Forelimb muscle (tissue), 1 donor: ENCODE measurements around the gene PHF13. TPM values are rescaled to one million over a fixed set of nuclear protein-coding genes. Genes with fewer than 3 reads are reported as not detected.

Experiments
- DNase-seq: peaks from one replicate; pipeline ENCODE4 v3.0.0-alpha.2; 2013; ENCODE audit warnings: low read depth
- polyA plus RNA-seq: library from polyadenylated mRNA; unstranded; fragments of 120-200 nt; gene quantifications from one replicate; pipeline ENCODE4 v1.2.1, GENCODE V29; 2013; ENCODE audit not compliant: insufficient read length

Gene PHF13
- polyA plus RNA-seq, result 18.4 TPM

DNA sequence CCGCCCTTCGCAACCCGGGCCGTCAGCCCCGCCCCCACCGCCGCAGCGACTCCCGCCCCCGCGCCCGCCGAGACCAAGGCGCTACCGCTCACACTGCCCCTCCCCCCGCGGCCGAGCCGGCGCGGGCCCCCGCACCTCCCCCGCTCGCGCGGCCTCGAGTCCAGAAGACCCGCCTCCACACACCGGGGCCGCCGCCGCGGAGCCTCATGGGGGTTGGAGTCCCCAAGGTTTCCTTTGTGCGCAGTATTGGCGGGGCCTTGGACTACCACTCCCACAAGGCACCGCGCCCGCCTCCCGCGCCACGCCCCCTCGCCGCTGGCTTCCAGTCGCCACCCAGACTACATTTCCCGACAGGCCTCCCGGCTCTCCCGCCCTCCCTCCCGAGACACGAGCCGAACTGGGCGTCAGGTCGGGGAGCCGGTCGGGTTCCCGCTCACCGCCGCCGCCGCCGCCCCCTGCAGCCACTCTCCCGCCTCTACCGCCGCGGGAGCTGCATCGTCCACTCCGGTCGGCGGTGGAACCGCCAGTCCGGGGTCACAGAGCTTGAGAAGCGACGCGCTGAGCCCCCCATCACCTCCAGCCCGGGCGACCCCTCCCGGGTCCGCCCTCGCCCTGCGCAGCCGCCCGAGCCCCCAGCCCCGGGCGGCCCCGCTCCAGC is at the start of gene PHF13:
Gene PHF13 (plus strand): TSS at position 371 of the 658 bp plus-strand sequence. CDS start 336 bp downstream, outside the sequence.
- DNase-seq, result peak; percentile 90

DNA sequence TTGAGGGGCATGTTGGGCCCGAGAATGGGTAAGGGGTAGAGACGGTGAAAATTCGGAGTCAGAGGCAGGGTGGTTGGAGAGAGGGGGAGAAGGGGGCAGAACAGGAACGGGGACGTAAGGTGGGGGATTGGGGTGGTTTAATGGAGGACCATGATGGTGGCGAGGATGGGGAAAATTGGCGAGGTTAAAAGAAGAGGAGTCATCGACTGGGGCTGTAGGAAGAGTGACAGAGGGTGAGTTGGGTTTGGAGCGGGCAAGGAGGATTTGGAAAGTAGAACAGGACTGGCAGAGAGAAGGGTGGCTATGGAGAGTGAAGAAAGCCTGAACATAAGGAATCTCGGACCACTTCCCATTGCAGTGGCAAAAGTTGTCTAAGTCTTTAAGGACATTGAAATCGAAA is 44.5 kb upstream of the PHF13 start:
- no peak for DNase-seq

DNA sequence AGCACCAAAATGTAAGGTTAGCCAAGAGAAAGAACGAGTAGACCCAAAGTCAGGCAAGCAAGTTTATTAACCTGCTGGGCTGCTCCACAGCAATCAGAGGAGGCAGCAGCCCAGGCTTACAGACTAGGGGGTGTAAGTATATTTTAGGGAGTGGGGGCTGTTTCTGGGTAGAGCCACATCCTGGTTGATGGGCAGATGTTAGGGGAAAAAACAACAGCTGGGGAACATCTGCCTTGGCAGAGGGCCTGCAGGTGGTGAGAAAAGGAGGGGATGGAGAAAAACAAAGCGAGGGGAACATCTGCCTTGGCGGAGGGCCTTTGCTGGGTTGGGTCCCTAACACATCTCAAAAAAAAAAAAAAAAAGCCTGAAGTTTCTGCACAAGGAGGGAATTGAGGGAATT is 43.4 kb upstream of the PHF13 start:
- DNase-seq, result no peak

DNA sequence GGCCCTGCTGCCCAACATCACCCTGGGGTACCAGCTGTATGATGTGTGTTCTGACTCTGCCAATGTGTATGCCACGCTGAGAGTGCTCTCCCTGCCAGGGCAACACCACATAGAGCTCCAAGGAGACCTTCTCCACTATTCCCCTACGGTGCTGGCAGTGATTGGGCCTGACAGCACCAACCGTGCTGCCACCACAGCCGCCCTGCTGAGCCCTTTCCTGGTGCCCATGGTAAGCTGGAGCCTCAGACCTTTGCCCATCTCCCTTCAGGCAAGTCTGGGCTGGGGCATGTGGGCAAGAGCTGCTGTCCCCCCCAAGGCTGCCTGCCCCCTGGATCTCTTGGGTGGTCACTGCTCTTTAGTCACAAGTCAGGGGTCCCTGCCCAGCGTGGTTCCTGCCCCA is 42.5 kb upstream of the PHF13 start:
- DNase-seq, result no peak

DNA sequence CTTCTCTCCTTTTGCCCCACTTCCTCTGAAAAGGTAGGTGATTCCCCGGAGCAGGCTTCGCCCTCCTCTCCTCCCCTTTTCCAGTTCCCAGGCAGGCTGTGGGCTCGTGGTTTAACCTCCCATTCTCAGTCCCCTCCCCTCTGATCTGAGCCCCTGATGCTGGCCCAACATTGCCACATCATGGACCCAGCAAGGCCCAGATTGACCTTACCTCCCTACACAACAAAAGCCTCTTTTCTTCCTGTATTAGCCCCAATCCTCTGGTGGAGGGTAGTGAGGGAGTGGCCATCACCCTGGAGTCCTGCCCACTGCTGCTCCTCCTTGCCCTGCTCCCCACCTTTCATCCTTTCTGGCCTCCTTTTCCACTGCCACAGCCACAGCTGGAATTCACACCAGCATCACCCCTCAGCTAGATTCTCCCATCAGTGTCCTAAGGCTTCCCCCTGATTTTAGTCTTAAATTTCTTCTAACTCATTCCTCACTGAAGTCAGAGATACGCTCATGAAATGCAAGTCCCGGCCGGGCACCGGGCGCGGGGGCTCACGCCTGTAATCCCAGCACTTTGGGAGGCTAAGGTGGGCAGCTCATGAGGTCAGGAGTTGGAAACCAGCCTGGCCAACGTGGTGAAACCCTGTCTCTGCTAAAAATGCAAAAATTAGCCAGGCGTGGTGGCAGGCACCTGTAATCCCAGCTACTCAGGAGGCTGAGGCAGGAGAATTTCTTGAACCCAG is 40.7 kb upstream of the PHF13 start:
- DNase-seq, result no peak

DNA sequence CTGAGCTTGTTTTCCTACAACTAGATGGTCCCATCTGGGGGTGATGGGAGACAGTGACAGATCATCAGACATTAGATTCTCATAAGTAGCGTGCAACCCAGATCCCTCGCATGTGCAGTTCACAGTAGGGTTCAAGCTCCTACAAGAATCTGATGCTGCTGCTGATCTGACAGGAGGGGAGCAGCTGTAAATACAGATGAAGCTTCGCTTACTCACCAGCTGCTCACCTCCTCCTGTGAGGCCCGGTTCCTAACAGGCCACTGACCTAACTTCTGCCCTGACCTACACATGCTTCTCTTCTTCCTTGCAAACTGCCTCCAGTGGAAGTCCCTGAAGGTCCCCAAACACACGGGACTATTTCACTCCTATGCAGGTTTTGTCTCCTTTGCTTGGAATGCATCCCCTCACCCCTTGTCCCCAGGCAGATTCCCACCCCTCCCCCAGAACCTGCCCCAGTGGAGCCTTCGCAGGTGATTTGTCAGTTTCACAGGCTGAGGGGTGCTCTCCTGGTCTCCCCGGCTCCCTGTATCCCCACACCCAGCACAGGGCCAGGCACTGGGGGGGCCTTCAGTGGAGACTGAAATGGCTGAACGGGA is 39.4 kb upstream of the PHF13 start:
- DNase-seq, result no peak

DNA sequence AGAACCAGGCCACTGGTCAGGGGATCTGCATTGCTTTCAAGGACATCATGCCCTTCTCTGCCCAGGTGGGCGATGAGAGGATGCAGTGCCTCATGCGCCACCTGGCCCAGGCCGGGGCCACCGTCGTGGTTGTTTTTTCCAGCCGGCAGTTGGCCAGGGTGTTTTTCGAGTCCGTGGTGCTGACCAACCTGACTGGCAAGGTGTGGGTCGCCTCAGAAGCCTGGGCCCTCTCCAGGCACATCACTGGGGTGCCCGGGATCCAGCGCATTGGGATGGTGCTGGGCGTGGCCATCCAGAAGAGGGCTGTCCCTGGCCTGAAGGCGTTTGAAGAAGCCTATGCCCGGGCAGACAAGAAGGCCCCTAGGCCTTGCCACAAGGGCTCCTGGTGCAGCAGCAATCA is 38.7 kb upstream of the PHF13 start:
- no peak for DNase-seq

DNA sequence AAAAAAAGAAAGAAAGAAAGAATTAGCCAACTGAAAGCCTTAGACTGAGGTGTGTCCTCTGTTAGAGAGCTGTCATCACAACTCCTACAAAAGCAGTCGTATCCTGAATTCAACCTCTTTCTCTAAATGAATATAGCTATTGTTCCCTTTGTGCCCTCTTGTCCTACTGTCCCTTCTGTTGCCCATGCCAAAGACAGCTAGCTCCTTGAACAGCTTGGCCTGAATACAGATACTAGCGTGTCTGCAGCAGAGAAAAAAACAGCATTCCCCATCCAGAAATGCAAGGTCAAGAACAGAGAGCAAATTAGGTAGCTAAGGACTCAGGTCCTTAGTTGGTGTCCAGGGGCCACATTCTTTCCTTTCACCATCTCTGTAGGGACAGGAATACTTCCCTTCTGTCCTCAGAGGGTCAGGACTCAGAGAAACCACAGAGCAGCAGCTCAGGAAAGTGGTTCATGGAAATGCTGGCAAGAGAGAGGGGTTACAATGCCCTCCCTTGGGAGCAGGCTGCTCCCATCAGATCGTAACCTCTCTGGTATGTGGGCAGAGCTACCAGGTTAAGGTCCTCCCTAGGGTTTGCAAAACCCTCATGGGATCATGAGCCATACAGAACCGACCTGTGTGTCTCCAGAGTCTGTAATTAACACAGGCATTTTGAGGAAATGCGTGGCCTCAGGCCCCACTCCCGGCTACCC is 35.6 kb upstream of the PHF13 start:
- no peak for DNase-seq

DNA sequence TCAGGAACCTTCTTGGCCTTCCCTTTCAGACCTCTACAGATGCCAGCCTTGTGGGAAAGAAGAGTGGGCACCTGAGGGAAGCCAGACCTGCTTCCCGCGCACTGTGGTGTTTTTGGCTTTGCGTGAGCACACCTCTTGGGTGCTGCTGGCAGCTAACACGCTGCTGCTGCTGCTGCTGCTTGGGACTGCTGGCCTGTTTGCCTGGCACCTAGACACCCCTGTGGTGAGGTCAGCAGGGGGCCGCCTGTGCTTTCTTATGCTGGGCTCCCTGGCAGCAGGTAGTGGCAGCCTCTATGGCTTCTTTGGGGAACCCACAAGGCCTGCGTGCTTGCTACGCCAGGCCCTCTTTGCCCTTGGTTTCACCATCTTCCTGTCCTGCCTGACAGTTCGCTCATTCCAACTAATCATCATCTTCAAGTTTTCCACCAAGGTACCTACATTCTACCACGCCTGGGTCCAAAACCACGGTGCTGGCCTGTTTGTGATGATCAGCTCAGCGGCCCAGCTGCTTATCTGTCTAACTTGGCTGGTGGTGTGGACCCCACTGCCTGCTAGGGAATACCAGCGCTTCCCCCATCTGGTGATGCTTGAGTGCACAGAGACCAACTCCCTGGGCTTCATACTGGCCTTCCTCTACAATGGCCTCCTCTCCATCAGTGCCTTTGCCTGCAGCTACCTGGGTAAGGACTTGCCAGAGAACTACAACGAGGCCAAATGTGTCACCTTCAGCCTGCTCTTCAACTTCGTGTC is 34.7 kb upstream of the PHF13 start:
- no peak for DNase-seq

DNA sequence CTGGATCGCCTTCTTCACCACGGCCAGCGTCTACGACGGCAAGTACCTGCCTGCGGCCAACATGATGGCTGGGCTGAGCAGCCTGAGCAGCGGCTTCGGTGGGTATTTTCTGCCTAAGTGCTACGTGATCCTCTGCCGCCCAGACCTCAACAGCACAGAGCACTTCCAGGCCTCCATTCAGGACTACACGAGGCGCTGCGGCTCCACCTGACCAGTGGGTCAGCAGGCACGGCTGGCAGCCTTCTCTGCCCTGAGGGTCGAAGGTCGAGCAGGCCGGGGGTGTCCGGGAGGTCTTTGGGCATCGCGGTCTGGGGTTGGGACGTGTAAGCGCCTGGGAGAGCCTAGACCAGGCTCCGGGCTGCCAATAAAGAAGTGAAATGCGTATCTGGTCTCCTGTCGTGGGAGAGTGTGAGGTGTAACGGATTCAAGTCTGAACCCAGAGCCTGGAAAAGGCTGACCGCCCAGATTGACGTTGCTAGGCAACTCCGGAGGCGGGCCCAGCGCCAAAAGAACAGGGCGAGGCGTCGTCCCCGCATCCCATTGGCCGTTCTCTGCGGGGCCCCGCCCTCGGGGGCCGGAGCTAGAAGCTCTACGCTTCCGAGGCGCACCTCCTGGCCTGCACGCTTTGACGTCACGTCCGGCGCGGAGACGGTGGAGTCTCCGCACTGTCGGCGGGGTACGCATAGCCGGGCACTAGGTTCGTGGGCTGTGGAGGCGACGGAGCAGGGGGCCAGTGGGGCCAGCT is 34.0 kb upstream of the PHF13 start, which contains the start of gene ZBTB48:
Gene ZBTB48 (plus strand): TSS at position 621 of the 745 bp plus-strand sequence. CDS start 616 bp downstream, outside the sequence.
- peak; percentile 95 for DNase-seq

DNA sequence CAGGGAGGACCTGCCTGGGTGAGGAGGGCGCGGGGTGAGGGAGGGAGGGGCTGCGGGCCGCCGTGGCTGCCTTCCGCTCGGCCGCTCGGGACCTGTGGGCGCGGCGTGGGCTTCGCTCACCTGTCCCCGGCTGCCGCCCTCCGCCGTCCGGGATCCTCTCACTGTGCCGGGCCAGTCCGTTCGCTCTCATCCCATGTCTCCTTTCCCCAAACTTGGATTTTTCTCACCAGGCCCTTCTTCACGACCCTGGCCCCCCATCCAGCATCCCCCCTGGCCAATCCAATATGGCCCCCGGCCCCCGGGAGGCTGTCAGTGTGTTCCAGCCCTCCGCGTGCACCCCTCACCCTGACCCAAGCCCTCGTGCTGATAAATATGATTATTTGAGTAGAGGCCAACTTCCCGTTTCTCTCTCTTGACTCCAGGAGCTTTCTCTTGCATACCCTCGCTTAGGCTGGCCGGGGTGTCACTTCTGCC is 33.4 kb upstream of the PHF13 start:
- no peak for DNase-seq

DNA sequence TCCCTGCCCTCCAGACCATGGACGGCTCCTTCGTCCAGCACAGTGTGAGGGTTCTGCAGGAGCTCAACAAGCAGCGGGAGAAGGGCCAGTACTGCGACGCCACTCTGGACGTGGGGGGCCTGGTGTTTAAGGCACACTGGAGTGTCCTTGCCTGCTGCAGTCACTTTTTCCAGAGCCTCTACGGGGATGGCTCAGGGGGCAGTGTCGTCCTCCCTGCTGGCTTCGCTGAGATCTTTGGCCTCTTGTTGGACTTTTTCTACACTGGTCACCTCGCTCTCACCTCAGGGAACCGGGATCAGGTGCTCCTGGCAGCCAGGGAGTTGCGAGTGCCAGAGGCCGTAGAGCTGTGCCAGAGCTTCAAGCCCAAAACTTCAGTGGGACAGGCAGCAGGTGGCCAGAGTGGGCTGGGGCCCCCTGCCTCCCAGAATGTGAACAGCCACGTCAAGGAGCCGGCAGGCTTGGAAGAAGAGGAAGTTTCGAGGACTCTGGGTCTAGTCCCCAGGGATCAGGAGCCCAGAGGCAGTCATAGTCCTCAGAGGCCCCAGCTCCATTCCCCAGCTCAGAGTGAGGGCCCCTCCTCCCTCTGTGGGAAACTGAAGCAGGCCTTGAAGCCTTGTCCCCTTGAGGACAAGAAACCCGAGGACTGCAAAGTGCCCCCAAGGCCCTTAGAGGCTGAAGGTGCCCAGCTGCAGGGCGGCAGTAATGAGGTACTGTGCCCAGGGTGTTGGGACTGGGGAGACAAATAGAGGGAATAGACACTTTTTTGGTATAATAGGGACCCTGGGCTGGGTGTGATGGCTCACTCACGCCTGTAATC is 32.7 kb upstream of the PHF13 start:
- DNase-seq, result no peak

DNA sequence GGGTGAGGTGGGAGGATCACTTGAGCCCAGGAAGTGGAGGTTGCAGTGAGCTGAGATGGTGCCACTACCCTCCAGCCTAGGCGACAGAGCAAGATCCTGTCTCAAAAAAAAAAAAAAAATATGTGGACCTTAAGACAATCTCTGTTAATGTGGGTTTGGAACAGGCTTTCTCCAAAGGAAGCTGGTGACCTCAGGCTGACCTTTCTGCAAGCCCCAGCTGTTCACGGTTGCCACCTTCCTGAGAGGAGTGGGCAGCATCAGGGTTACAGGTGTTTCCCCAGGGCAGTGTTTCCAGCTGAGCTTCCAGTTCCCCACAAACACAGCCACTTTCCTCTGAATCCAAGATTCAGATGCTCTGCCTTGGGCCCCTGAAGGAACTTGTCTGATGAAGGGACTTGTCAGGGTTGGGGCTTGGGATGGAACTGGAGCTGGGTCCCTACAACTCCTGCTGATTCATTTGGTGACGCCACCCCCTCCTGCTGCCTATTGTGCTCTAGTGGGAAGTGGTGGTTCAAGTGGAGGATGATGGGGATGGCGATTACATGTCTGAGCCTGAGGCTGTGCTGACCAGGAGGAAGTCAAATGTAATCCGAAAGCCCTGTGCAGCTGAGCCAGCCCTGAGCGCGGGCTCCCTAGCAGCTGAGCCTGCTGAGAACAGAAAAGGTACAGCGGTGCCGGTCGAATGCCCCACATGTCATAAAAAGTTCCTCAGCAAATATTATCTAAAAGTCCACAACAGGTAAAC is 31.8 kb upstream of the PHF13 start:
- no peak for DNase-seq

DNA sequence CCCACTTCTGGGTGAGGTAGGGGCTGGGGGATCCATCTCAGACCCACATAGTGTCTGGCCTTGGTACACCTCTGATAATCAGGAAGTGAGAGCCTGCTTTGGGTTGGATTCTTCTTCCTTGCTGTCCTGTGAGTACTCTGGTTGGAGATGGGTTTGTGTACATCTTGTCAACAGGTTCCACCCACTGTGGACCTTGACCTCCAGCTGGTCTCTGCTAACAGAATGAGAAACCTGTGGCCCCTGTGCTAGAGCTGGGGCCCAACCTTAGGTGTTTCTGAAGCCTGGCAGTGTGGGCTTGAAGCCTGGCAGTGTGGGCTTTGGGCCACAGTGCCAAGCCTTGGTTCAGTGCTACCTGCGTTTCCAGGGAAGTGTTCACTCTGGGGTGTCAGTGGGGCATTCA is 31.2 kb upstream of the PHF13 start:
- no peak for DNase-seq

DNA sequence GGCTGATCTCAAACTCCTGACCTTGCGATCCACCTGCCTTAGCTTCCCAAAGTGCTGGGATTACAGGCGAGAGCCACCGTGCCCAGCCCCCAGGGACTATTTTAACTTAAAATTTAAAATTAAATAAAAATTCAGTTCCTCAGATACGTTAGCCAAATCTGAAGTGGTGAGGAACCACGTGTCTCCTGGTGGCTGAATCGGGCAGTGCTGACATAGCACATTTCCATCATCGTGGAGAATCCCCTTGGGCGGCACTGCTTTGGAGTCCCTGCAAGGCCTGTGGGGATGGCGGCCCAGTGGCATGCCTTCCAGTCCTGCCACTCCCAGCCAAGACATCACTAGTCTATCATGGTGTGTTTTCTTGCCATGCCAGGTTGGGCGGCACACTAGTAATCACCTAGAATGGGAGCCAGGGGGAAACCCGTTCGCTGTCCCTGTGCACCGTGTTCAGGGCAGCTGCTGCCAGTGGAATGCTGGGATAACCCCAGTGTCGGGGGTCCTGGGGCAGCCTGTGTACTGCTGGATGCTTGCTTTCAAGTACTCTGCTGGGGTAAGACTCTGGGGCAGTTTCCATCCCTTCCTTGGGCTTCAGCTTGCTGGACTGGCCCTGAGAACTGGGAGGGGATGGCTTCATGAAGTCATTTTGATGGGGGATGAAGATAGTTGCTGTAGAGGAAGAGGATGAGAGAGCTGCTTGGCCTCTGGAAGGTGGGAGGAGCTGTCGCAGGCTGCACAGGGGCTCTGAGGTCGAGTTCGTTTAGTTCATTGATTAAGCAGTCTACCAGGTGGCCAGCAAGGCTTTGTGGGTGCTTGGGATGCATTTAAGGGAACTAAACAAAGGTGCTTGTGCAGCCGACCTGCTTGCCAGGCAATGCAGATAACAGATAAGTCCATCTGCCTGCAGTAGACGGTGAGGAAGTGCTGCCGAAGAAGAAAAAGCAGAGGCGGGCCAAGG is 29.1 kb upstream of the PHF13 start:
- no peak for DNase-seq

DNA sequence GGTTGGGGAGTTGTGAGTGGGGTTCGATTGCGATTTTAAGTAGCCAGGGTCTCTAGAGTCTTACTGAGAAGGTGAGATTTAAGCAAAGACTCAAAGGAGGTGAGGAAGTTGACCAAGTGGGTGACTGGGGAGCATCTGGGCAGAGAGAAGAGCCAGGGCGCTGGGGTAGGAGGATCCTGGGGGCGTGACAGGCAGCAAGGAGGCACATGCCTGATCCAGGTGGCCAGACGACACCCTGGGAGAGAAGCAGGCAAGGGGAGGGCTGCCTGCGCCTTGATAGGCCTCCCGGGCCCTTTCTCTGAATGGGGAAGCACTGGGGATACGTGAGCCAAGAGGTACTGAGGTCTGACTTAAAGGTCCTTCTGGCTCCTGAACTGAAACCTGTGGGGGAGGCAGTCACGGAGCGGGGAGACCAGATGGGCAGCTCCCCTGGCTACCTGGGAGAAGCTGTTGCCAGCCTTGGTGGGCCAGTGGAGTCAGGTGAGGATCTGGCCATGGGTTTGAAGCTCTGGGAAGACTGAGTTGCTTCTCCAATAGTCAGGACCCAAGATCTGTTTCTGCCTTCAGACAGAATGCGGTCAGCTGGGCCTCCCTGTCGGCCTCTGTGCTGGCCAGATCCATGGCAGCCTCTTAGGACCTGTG is 28.3 kb upstream of the PHF13 start:
- DNase-seq, result no peak

DNA sequence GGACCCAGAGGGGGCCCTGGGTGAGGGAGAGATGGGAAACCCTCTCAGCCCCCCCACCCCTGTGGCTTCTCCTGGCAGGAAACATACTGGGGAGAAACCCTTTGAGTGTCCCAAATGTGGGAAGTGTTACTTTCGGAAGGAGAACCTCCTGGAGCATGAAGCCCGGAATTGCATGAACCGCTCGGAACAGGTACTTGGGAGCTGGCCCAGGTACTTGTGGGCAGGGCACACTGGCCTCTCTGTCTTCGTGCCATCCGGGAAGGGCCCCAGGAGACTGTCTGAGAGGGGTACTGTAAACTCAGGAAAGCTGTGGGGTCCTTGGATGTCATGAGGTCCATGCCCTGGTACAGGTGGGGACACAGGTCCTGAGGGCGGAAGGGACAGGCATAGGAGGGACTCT is 27.7 kb upstream of the PHF13 start:
- DNase-seq, result no peak
